ENCODE results near the gene SLC8A1. TPM values are rescaled to one million over a fixed set of nuclear protein-coding genes. Genes with fewer than 3 reads are reported as not detected.

The SLC8A1 gene
- total and polyA plus RNA-seq, 2 donors (not counting 1 experiment from before 2014, with no cell fraction given), result 17.4 to 109 TPM

- no peaks in the 10 kb centered on the region for H3K79me2 ChIP-seq (ENCODE audit: control insufficient read depth, insufficient read depth, low read length)
- TF ChIP-seq EZH2 (IDR thresholded peaks at IDR 0.05; ENCODE audit: low read length, missing control alignments), result no peak
- no peak for TF ChIP-seq CTCF (conservative IDR thresholded peaks at IDR 0.05 in 1 of 2, IDR thresholded peaks at IDR 0.05 in 1 of 2; ENCODE audit: low read depth in 1 of 2, low read length in 2 of 2)
- no peak overlapping the region for H3K4me2 ChIP-seq (ENCODE audit: extremely low read depth, insufficient read depth, low read length)
These were observed 307.9 kb downstream of the SLC8A1 start for GRCh38 chr2:40144022-40144421.

GRCh38 chr2:40138314-40138713 is 313.6 kb downstream of the SLC8A1 start:
- Histone ChIP-seq H3K27me3 (ENCODE audit: control insufficient read depth, insufficient read depth, low read length) (no peaks in the 10 kb centered on the region), H3K27ac (ENCODE audit: insufficient read depth, low read length) (no peak overlapping the region), H3K4me1 (ENCODE audit: control insufficient read depth, extremely low read depth, insufficient read depth, low read length) (no peaks in the 10 kb centered on the region), H3K4me2 (ENCODE audit: extremely low read depth, insufficient read depth, low read length) (no peak overlapping the region), H3K79me2 (ENCODE audit: control insufficient read depth, insufficient read depth, low read length) (no peaks in the 10 kb centered on the region), H3K9ac (ENCODE audit: insufficient read depth, low read length) (no peak overlapping the region), H2AFZ (ENCODE audit: low read length) (no peak overlapping the region), H3K36me3 (ENCODE audit: control insufficient read depth, insufficient read depth, low read length) (no peaks in the 10 kb centered on the region), H3K4me3 (replicated peaks in 1 of 4; ENCODE audit: control extremely low read depth in 1 of 4, insufficient read depth in 1 of 4, low read depth in 3 of 4, low read length in 4 of 4) (no peak overlapping the region), H4K20me1 (ENCODE audit: control insufficient read depth, extremely low read depth, insufficient read depth, low read length) (no peaks in the 10 kb centered on the region), H3K9me3 (ENCODE audit: control insufficient read depth, insufficient read depth, low read depth, low read length) (no peaks in the 10 kb centered on the region)
- no peak for TF ChIP-seq EZH2 (IDR thresholded peaks at IDR 0.05; ENCODE audit: low read length, missing control alignments)
- TF ChIP-seq CTCF (conservative IDR thresholded peaks at IDR 0.05 in 1 of 2, IDR thresholded peaks at IDR 0.05 in 1 of 2; ENCODE audit: low read depth in 1 of 2, low read length in 2 of 2), result no peak
- DNase-seq (ENCODE audit: low read depth in 2 of 2), result no peak

More at GRCh38 chr2:40144022-40144421, 307.9 kb downstream of the SLC8A1 start:
- Histone ChIP-seq H4K20me1 (ENCODE audit: control insufficient read depth, extremely low read depth, insufficient read depth, low read length) (no peaks in the 10 kb centered on the region), H3K27me3 (ENCODE audit: control insufficient read depth, insufficient read depth, low read length) (no peaks in the 10 kb centered on the region), H2AFZ (ENCODE audit: low read length) (no peak overlapping the region), H3K4me1 (ENCODE audit: control insufficient read depth, extremely low read depth, insufficient read depth, low read length) (no peaks in the 10 kb centered on the region), H3K27ac (ENCODE audit: insufficient read depth, low read length) (no peak overlapping the region), H3K9me3 (ENCODE audit: control insufficient read depth, insufficient read depth, low read depth, low read length) (no peaks in the 10 kb centered on the region), H3K36me3 (ENCODE audit: control insufficient read depth, insufficient read depth, low read length) (no peaks in the 10 kb centered on the region), H3K9ac (ENCODE audit: insufficient read depth, low read length) (no peak overlapping the region), H3K4me3 (replicated peaks in 1 of 4; ENCODE audit: control extremely low read depth in 1 of 4, insufficient read depth in 1 of 4, low read depth in 3 of 4, low read length in 4 of 4) (no peak overlapping the region)
- no peak for DNase-seq (ENCODE audit: low read depth in 2 of 2)

- no peaks in the 10 kb centered on the region for H3K79me2 ChIP-seq (ENCODE audit: control insufficient read depth, insufficient read depth, low read length)
- no peak for DNase-seq (ENCODE audit: low read depth in 2 of 2)
- no peaks in the 10 kb centered on the region for H3K36me3 ChIP-seq (ENCODE audit: control insufficient read depth, insufficient read depth, low read length)
- peaks cover 23% of the 10 kb centered on the region for H3K4me1 ChIP-seq (ENCODE audit: control insufficient read depth, extremely low read depth, insufficient read depth, low read length)
- H3K4me2 ChIP-seq (ENCODE audit: extremely low read depth, insufficient read depth, low read length), result no peak overlapping the region
- no peak overlapping the region for H3K9ac ChIP-seq (ENCODE audit: insufficient read depth, low read length)
- no peak overlapping the region for H2AFZ ChIP-seq (ENCODE audit: low read length)
- no peaks in the 10 kb centered on the region for H4K20me1 ChIP-seq (ENCODE audit: control insufficient read depth, extremely low read depth, insufficient read depth, low read length)
- no peak overlapping the region for H3K4me3 ChIP-seq (replicated peaks in 1 of 4; ENCODE audit: control extremely low read depth in 1 of 4, insufficient read depth in 1 of 4, low read depth in 3 of 4, low read length in 4 of 4)
- H3K27me3 ChIP-seq (ENCODE audit: control insufficient read depth, insufficient read depth, low read length), result no peaks in the 10 kb centered on the region
- H3K27ac ChIP-seq (ENCODE audit: insufficient read depth, low read length), result no peak overlapping the region
- H3K9me3 ChIP-seq (ENCODE audit: control insufficient read depth, insufficient read depth, low read depth, low read length), result no peaks in the 10 kb centered on the region
- no peak for TF ChIP-seq EZH2 (IDR thresholded peaks at IDR 0.05; ENCODE audit: low read length, missing control alignments)
These were observed 320.7 kb downstream of the SLC8A1 start for GRCh38 chr2:40131081-40131704.
